GM12878 (cell line): Measurements from ENCODE around the gene INPP5D. TPM values are rescaled to one million over a fixed set of nuclear protein-coding genes. Genes with fewer than 3 reads are reported as not detected.

Experiments used
- BHLHE40 ChIP-seq, 2 experiments: fragments of 450-650 bp in 1 of 2; IDR thresholded peaks; 2 replicates each; pipeline ENCODE4 v1.6.1; 2011 to 2017; ENCODE audit warnings: low read depth in 2 of 2, borderline replicate concordance in 1 of 2, improper control_type of control experiment in 1 of 2, low read length in 1 of 2, mild to moderate bottlenecking in 1 of 2
- BRCA1 ChIP-seq: IDR thresholded peaks from 2 replicates; pipeline ENCODE4 v1.6.1; 2011; ENCODE audit warnings: low read depth, low read length, improper control_type of control experiment
- EP300 ChIP-seq, 2 experiments: fragments of 150-350 bp in 1 of 2; IDR thresholded peaks; 2 replicates each; pipeline ENCODE4 v1.6.1; 2011 to 2012; ENCODE audit warnings: low read depth in 2 of 2, low read length in 2 of 2, borderline replicate concordance in 1 of 2, improper control_type of control experiment in 1 of 2, inconsistent platforms in 1 of 2; ENCODE audit not compliant: control insufficient read depth in 1 of 2
- ESRRA ChIP-seq: IDR thresholded peaks from 2 replicates; pipeline ENCODE4 v1.6.1; 2012; ENCODE audit warnings: mild to moderate bottlenecking, low read length, improper control_type of control experiment
- ETV6 ChIP-seq, 2 experiments: fragments of 450-650 bp in 1 of 2; IDR thresholded peaks in 1 of 2; conservative IDR thresholded peaks in 1 of 2; 2 replicates each; pipeline ENCODE4 v1.6.1; 2014; ENCODE audit warnings: antibody characterized with exemption in 1 of 2, borderline replicate concordance in 1 of 2, low read depth in 1 of 2, mild to moderate bottlenecking in 1 of 2, moderate library complexity in 1 of 2
- HDAC6 ChIP-seq: fragments of 200-600 bp; sonication (generic); IDR thresholded peaks from one replicate; pipeline ENCODE4 v1.8.0; 2017; ENCODE audit warnings: antibody characterized with exemption; ENCODE audit not compliant: unreplicated experiment
- IKZF2 ChIP-seq, 2 experiments: fragments of 450-650 bp; IDR thresholded peaks; 2 replicates each; pipeline ENCODE4 v1.6.1; 2017; ENCODE audit warnings: mild to moderate bottlenecking in 2 of 2, moderate library complexity in 2 of 2
- IRF4 ChIP-seq: IDR thresholded peaks from 2 replicates; pipeline ENCODE4 v1.6.1; 2011; ENCODE audit warnings: low read depth, low read length
- MTA3 ChIP-seq: IDR thresholded peaks from 2 replicates; pipeline ENCODE4 v1.6.1; 2012; ENCODE audit warnings: low read length, inconsistent platforms, borderline replicate concordance
- NFIC ChIP-seq: IDR thresholded peaks from 2 replicates; pipeline ENCODE4 v1.6.1; 2012; ENCODE audit warnings: low read depth, mild to moderate bottlenecking, inconsistent platforms, low read length, moderate library complexity
- NR2C2 ChIP-seq: IDR thresholded peaks from 2 replicates; pipeline ENCODE4 v1.6.1; 2011; ENCODE audit warnings: borderline replicate concordance, low read depth; ENCODE audit not compliant: control insufficient read depth, insufficient read length
- polyA plus RNA-seq, 11 experiments: library from polyadenylated mRNA; depleted of rRNA in 4 of 11; unstranded in 6 of 11; stranded (reverse) in 5 of 11; fragments of >200 nt; fragmentation: Nextera tagmentation in 4 of 11; fragmentation: Illumina TruSeq in 1 of 11; extraction: Ambion mirVana in 4 of 11; extraction: Trizol in 1 of 11; gene quantifications; 1 replicate in 1 of 11; 2 replicates in 10 of 11; pipeline versions ENCODE4 v1.2.1 to v1.2.3, GENCODE V29; 2011 to 2016; ENCODE audit warnings: inconsistent platforms in 2 of 11, missing spikeins in 2 of 11, low read depth in 1 of 11
- total RNA-seq, 4 experiments: library from RNA; depleted of rRNA in 3 of 4; stranded (reverse); fragments of >200 nt in 3 of 4; fragmentation: Illumina TruSeq in 1 of 4; extraction: Trizol in 1 of 4; gene quantifications; 2 replicates each; pipeline versions ENCODE4 v1.2.1 to v1.2.3, GENCODE V29; 2013 to 2021
- TF ChIP-seq, protein P1 (sequence below): IDR thresholded peaks from 2 replicates; pipeline ENCODE4 v1.6.1; 2012; ENCODE audit warnings: mild to moderate bottlenecking, low read depth, low read length
- TF ChIP-seq, protein P2 (sequence below): fragments of 150-350 bp; IDR thresholded peaks from 2 replicates; pipeline ENCODE4 v1.6.1; 2014; ENCODE audit warnings: mild to moderate bottlenecking, low read depth, low read length
- TF ChIP-seq, protein P3 (sequence below): fragments of 450-650 bp; IDR thresholded peaks from 2 replicates; pipeline ENCODE4 v1.6.1; 2017; ENCODE audit warnings: mild to moderate bottlenecking, low read depth, inconsistent platforms; ENCODE audit not compliant: poor library complexity, severe bottlenecking
- TF ChIP-seq, protein P4 (sequence below): fragments of 450-650 bp; conservative IDR thresholded peaks from 2 replicates; pipeline ENCODE4 v1.6.1; 2017; ENCODE audit warnings: mild to moderate bottlenecking, moderate library complexity
- TF ChIP-seq, protein P5 (sequence below): IDR thresholded peaks from 2 replicates; pipeline ENCODE4 v1.6.1; 2012; ENCODE audit warnings: low read depth, low read length, improper control_type of control experiment

The INPP5D gene
- total and polyA plus RNA-seq, 10 of the 15 experiments (the other 5 are each of a cell fraction or from before 2014, with no cell fraction given): 11.8 to 139 (median 88.8) TPM

DNA sequence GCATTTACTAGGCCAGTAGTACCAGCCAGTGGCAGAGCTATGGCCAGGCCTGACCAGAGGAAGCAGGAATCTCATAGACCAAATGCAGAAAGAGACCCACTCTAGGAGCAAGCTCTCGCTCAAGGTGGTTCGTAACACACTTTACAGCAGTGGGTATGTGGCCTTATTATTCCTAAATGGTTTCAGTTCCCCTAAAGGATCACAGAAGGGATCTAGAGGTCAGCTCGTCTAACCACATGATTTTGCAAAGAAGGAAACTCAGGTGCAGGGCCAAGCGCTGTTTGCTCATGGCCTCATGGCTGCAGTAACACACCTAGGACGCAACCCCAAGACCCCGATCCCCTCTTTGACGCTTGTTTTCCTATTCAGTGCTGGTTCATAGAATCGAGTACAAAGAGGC lies 125.8 kb downstream of the INPP5D start (continued):
- TF ChIP-seq, protein P1, sequence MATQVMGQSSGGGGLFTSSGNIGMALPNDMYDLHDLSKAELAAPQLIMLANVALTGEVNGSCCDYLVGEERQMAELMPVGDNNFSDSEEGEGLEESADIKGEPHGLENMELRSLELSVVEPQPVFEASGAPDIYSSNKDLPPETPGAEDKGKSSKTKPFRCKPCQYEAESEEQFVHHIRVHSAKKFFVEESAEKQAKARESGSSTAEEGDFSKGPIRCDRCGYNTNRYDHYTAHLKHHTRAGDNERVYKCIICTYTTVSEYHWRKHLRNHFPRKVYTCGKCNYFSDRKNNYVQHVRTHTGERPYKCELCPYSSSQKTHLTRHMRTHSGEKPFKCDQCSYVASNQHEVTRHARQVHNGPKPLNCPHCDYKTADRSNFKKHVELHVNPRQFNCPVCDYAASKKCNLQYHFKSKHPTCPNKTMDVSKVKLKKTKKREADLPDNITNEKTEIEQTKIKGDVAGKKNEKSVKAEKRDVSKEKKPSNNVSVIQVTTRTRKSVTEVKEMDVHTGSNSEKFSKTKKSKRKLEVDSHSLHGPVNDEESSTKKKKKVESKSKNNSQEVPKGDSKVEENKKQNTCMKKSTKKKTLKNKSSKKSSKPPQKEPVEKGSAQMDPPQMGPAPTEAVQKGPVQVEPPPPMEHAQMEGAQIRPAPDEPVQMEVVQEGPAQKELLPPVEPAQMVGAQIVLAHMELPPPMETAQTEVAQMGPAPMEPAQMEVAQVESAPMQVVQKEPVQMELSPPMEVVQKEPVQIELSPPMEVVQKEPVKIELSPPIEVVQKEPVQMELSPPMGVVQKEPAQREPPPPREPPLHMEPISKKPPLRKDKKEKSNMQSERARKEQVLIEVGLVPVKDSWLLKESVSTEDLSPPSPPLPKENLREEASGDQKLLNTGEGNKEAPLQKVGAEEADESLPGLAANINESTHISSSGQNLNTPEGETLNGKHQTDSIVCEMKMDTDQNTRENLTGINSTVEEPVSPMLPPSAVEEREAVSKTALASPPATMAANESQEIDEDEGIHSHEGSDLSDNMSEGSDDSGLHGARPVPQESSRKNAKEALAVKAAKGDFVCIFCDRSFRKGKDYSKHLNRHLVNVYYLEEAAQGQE: no peak
- no peak for TF ChIP-seq MTA3
- peak in 1 of 2 experiments; percentile 47; a peak in 1 of 4 replicates for TF ChIP-seq EP300 (IDR thresholded peaks at IDR 0.05; ENCODE audit: borderline replicate concordance in 1 of 2, control insufficient read depth in 1 of 2, low read depth in 2 of 2, low read length in 2 of 2)
- peak; percentile 29; the same call in 1 of the 2 replicates for TF ChIP-seq NFIC
- TF ChIP-seq, protein P2, sequence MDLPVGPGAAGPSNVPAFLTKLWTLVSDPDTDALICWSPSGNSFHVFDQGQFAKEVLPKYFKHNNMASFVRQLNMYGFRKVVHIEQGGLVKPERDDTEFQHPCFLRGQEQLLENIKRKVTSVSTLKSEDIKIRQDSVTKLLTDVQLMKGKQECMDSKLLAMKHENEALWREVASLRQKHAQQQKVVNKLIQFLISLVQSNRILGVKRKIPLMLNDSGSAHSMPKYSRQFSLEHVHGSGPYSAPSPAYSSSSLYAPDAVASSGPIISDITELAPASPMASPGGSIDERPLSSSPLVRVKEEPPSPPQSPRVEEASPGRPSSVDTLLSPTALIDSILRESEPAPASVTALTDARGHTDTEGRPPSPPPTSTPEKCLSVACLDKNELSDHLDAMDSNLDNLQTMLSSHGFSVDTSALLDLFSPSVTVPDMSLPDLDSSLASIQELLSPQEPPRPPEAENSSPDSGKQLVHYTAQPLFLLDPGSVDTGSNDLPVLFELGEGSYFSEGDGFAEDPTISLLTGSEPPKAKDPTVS: no peak
- TF ChIP-seq IKZF2 (IDR thresholded peaks at IDR 0.05): peak; percentile 82 to 83
- peak; percentile 73 for TF ChIP-seq IRF4
- TF ChIP-seq, protein P3, sequence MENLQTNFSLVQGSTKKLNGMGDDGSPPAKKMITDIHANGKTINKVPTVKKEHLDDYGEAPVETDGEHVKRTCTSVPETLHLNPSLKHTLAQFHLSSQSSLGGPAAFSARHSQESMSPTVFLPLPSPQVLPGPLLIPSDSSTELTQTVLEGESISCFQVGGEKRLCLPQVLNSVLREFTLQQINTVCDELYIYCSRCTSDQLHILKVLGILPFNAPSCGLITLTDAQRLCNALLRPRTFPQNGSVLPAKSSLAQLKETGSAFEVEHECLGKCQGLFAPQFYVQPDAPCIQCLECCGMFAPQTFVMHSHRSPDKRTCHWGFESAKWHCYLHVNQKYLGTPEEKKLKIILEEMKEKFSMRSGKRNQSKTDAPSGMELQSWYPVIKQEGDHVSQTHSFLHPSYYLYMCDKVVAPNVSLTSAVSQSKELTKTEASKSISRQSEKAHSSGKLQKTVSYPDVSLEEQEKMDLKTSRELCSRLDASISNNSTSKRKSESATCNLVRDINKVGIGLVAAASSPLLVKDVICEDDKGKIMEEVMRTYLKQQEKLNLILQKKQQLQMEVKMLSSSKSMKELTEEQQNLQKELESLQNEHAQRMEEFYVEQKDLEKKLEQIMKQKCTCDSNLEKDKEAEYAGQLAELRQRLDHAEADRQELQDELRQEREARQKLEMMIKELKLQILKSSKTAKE: no peak
- TF ChIP-seq ESRRA: no peak
- no peak for TF ChIP-seq NR2C2
- TF ChIP-seq, protein P4, sequence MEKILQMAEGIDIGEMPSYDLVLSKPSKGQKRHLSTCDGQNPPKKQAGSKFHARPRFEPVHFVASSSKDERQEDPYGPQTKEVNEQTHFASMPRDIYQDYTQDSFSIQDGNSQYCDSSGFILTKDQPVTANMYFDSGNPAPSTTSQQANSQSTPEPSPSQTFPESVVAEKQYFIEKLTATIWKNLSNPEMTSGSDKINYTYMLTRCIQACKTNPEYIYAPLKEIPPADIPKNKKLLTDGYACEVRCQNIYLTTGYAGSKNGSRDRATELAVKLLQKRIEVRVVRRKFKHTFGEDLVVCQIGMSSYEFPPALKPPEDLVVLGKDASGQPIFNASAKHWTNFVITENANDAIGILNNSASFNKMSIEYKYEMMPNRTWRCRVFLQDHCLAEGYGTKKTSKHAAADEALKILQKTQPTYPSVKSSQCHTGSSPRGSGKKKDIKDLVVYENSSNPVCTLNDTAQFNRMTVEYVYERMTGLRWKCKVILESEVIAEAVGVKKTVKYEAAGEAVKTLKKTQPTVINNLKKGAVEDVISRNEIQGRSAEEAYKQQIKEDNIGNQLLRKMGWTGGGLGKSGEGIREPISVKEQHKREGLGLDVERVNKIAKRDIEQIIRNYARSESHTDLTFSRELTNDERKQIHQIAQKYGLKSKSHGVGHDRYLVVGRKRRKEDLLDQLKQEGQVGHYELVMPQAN: no peak
- TF ChIP-seq, protein P5, sequence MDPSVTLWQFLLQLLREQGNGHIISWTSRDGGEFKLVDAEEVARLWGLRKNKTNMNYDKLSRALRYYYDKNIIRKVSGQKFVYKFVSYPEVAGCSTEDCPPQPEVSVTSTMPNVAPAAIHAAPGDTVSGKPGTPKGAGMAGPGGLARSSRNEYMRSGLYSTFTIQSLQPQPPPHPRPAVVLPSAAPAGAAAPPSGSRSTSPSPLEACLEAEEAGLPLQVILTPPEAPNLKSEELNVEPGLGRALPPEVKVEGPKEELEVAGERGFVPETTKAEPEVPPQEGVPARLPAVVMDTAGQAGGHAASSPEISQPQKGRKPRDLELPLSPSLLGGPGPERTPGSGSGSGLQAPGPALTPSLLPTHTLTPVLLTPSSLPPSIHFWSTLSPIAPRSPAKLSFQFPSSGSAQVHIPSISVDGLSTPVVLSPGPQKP: no peak
- TF ChIP-seq BHLHE40 (IDR thresholded peaks at IDR 0.05; ENCODE audit: borderline replicate concordance in 1 of 2, low read depth in 2 of 2, low read length in 1 of 2): peak in 1 of 2 experiments; percentile 40; a peak in 1 of 4 replicates
- TF ChIP-seq BRCA1: no peak
- TF ChIP-seq HDAC6: no peak
- 0 out of 4 replicates have a peak, but pooled peaks of 1 of the 2 experiments have one; percentile 16 for TF ChIP-seq ETV6 (conservative IDR thresholded peaks at IDR 0.05 in 1 of 2, IDR thresholded peaks at IDR 0.05 in 1 of 2; ENCODE audit: borderline replicate concordance in 1 of 2, low read depth in 1 of 2)
